ENCODE results near the gene PRR15L.

The PRR15L gene

GRCh38 chr17:47902039-47902744, 55.5 kb downstream of the PRR15L start:
- no peak for TF ChIP-seq CTCF (IDR thresholded peaks at IDR 0.05; ENCODE audit: low read length, missing control alignments)
- H3K4me3 ChIP-seq (replicated peaks; ENCODE audit: low read depth, low read length) = no peak overlapping the region
- DNase-seq (ENCODE audit: low read depth) = no peak

Measured in fibroblast of pulmonary artery (primary cell).